ENCODE results near the gene AKT2. TPM values are rescaled to one million over a fixed set of nuclear protein-coding genes. Genes with fewer than 3 reads are reported as not detected.

AKT2 gene
- total RNA-seq, 1 experiment from 2014 or later, result 63.4 TPM

GRCh38 chr19:40279120-40279551, 6.0 kb downstream of the AKT2 start:
- no peak for DNase-seq (ENCODE audit: low read depth)
- in situ Hi-C loops (cut with HindIII; ENCODE audit: low pct_unique_long_range_greater_than_20kb, low sequenced_read_pairs), result no loop called here

GRCh38 chr19:40278361-40279035, 6.6 kb downstream of the AKT2 start:
- DNase-seq (ENCODE audit: low read depth), result no peak
- in situ Hi-C loops (cut with HindIII; ENCODE audit: low pct_unique_long_range_greater_than_20kb, low sequenced_read_pairs), result no loop called here

GRCh38 chr19:40277356-40278059, 7.6 kb downstream of the AKT2 start:
- DNase-seq (ENCODE audit: low read depth), result no peak
- in situ Hi-C loops (cut with HindIII; ENCODE audit: low pct_unique_long_range_greater_than_20kb, low sequenced_read_pairs), result no loop called here

GRCh38 chr19:40274585-40275544, 10.3 kb downstream of the AKT2 start:
- in situ Hi-C loops (cut with HindIII; ENCODE audit: low pct_unique_long_range_greater_than_20kb, low sequenced_read_pairs), result no loop called here
- DNase-seq (ENCODE audit: low read depth), result no peak

- in situ Hi-C loops (cut with HindIII; ENCODE audit: low pct_unique_long_range_greater_than_20kb, low sequenced_read_pairs), result no loop called here
- DNase-seq (ENCODE audit: low read depth), result no peak
Measured at GRCh38 chr19:40273469-40274360, 11.4 kb downstream of the AKT2 start.

GRCh38 chr19:40272261-40272660, 12.9 kb downstream of the AKT2 start:
- in situ Hi-C loops (cut with HindIII; ENCODE audit: low pct_unique_long_range_greater_than_20kb, low sequenced_read_pairs), result no loop called here
- no peak for DNase-seq (ENCODE audit: low read depth)

- DNase-seq (ENCODE audit: low read depth), result no peak
Measured at GRCh38 chr19:40271706-40272105, 13.4 kb downstream of the AKT2 start.

GRCh38 chr19:40270362-40271089, 14.6 kb downstream of the AKT2 start:
- in situ Hi-C loops (cut with HindIII; ENCODE audit: low pct_unique_long_range_greater_than_20kb, low sequenced_read_pairs), result no loop called here
- no peak for DNase-seq (ENCODE audit: low read depth)

More at GRCh38 chr19:40271706-40272105, 13.4 kb downstream of the AKT2 start:
- in situ Hi-C loops (cut with HindIII; ENCODE audit: low pct_unique_long_range_greater_than_20kb, low sequenced_read_pairs), result no loop called here

GRCh38 chr19:40269216-40269940, 15.8 kb downstream of the AKT2 start:
- in situ Hi-C loops (cut with HindIII; ENCODE audit: low pct_unique_long_range_greater_than_20kb, low sequenced_read_pairs), result no loop called here
- DNase-seq (ENCODE audit: low read depth), result no peak

- in situ Hi-C loops (cut with HindIII; ENCODE audit: low pct_unique_long_range_greater_than_20kb, low sequenced_read_pairs), result no loop called here
- DNase-seq (ENCODE audit: low read depth), result no peak
Measured at GRCh38 chr19:40267601-40267997, 17.5 kb downstream of the AKT2 start.

GRCh38 chr19:40266912-40267600, 18.1 kb downstream of the AKT2 start:
- in situ Hi-C loops (cut with HindIII; ENCODE audit: low pct_unique_long_range_greater_than_20kb, low sequenced_read_pairs), result no loop called here

GRCh38 chr19:40266119-40266518, 19.0 kb downstream of the AKT2 start:
- in situ Hi-C loops (cut with HindIII; ENCODE audit: low pct_unique_long_range_greater_than_20kb, low sequenced_read_pairs), result no loop called here
- no peak for DNase-seq (ENCODE audit: low read depth)

More at GRCh38 chr19:40266912-40267600, 18.1 kb downstream of the AKT2 start:
- DNase-seq (ENCODE audit: low read depth), result no peak

GRCh38 chr19:40265763-40266099, 19.4 kb downstream of the AKT2 start:
- DNase-seq (ENCODE audit: low read depth), result no peak
- in situ Hi-C loops (cut with HindIII; ENCODE audit: low pct_unique_long_range_greater_than_20kb, low sequenced_read_pairs), result no loop called here

- no peak for DNase-seq (ENCODE audit: low read depth)
- in situ Hi-C loops (cut with HindIII; ENCODE audit: low pct_unique_long_range_greater_than_20kb, low sequenced_read_pairs), result no loop called here
Measured at GRCh38 chr19:40265055-40265762, 19.9 kb downstream of the AKT2 start.

GRCh38 chr19:40264314-40265054, 20.7 kb downstream of the AKT2 start:
- DNase-seq (ENCODE audit: low read depth), result no peak
- in situ Hi-C loops (cut with HindIII; ENCODE audit: low pct_unique_long_range_greater_than_20kb, low sequenced_read_pairs), result no loop called here
